Sigmoid colon (tissue), 4 donors: ENCODE results near the gene PBX2.

Experiments
- EP300 ChIP-seq, 4 donors: sonication (generic); formaldehyde crosslinking; IDR thresholded peaks; one replicate each; pipeline ENCODE4 v1.6.1; 2017; ENCODE audit warnings: antibody characterized with exemption in 4 of 4
- POLR2A ChIP-seq, 2 donors: fragments of 450-650 bp; IDR thresholded peaks; one replicate each; pipeline ENCODE4 v1.6.1; 2016; ENCODE audit warnings: antibody characterized with exemption in 2 of 2, mild to moderate bottlenecking in 2 of 2, moderate library complexity in 2 of 2
- POLR2AphosphoS5 ChIP-seq, 4 donors: sonication (generic); formaldehyde crosslinking; IDR thresholded peaks; one replicate each; pipeline ENCODE4 v1.6.1; 2017; ENCODE audit warnings: antibody characterized with exemption in 4 of 4
- TF ChIP-seq, protein P1 (sequence below), 4 experiments: fragments of 450-650 bp in 3 of 4; fragments of 200-600 bp in 1 of 4; IDR thresholded peaks; one replicate each; pipeline ENCODE4 v1.5.1; 2016 to 2019; ENCODE audit warnings: antibody characterized with exemption in 4 of 4, mild to moderate bottlenecking in 3 of 4, moderate library complexity in 2 of 4

- TF ChIP-seq POLR2A (IDR thresholded peaks at IDR 0.05) (no peak), POLR2AphosphoS5 (IDR thresholded peaks at IDR 0.05) (no peak), EP300 (IDR thresholded peaks at IDR 0.05) (no peak)
- TF ChIP-seq, protein P1, sequence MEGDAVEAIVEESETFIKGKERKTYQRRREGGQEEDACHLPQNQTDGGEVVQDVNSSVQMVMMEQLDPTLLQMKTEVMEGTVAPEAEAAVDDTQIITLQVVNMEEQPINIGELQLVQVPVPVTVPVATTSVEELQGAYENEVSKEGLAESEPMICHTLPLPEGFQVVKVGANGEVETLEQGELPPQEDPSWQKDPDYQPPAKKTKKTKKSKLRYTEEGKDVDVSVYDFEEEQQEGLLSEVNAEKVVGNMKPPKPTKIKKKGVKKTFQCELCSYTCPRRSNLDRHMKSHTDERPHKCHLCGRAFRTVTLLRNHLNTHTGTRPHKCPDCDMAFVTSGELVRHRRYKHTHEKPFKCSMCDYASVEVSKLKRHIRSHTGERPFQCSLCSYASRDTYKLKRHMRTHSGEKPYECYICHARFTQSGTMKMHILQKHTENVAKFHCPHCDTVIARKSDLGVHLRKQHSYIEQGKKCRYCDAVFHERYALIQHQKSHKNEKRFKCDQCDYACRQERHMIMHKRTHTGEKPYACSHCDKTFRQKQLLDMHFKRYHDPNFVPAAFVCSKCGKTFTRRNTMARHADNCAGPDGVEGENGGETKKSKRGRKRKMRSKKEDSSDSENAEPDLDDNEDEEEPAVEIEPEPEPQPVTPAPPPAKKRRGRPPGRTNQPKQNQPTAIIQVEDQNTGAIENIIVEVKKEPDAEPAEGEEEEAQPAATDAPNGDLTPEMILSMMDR (IDR thresholded peaks at IDR 0.05), result no peak
Measured at GRCh38 chr6:32146287-32146686, 43.7 kb downstream of the PBX2 start.
